LNCAP (cell line): Measurements from ENCODE around the gene TXLNG.

Experiments used
- CTCF ChIP-seq: fragments of 450-650 bp; IDR thresholded peaks from 2 replicates; pipeline ENCODE4 v1.5.1; 2017; ENCODE audit warnings: mild to moderate bottlenecking

TXLNG gene

DNA sequence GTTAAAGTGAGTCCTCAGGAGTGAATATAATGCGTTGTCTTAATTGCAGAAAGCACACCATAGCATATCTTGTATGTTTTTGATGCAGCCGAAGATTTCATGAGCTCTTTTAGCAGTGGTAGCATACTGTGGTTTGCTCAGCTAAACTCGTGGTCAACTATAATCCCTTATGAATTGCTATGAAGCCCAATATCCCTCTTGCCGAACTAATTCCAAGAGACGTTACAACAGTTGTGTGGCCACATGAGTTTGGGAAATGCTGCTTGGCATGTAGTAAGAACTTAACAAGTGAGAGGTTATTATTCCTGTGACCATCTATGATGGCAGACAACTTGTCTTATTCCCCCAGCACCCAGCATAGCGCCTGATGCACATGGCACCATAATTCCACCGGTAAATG, 36.1 kb upstream of the TXLNG start:
- TF ChIP-seq CTCF, result no peak

- no peak for TF ChIP-seq CTCF
Observed at GRCh38 chrX:16754019-16754418, 32.2 kb upstream of the TXLNG start.

DNA sequence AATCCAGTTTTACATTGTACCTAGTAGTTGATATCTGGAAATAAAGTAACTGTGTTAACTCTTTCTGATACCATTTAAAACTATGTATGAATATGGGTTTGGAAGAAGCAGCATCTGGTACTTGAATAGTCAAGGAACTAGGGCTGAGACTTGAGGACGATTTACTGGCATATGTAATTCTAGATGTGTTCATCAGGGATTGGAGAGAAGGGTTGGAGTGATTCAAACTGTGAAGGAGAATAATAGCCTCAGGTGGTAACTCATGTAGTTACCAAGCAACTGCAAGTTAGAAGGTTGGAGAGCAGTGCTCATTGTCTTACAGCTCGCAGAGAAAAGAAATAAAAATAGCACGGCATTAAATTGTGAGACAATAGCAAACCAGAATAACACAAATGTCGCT, 29.5 kb upstream of the TXLNG start:
- no peak for TF ChIP-seq CTCF

DNA sequence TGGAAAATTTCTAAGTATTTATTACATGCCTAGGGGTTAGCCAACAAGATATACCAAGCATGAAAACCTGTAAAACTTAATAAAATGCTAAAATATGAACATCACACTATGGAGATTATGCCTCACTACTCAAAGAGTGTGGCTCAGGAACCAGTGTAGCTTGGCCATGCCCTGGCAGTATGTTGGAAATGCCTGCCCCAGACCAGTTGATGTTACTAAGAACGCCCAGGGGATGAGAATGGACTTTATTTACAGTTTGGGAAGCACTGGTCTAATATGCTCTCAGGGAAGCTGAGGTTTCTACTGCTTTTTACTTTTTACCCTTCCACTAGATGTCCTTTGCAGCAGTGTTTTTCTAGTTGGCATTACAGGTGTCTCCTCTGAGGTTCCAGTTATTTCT, 23.7 kb upstream of the TXLNG start:
- no peak for TF ChIP-seq CTCF

DNA sequence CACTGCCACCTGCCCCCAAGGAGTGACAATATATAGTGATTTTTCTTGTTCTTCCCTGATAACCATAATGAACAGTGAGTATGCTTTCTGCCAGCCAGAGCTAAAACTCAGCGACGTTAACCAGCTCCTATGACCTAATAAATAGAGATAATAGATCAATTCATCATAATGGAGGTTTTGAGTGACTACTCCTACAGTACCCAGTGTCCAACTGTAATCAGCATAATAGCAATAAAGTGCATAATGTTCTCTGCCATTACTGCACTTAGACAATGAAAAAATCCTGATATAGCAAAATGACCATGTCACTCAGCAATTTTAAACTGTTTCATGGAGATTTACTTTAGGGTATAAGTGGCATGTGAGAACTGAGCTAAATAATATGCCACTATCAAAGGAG, 20.7 kb upstream of the TXLNG start:
- TF ChIP-seq CTCF, result no peak

DNA sequence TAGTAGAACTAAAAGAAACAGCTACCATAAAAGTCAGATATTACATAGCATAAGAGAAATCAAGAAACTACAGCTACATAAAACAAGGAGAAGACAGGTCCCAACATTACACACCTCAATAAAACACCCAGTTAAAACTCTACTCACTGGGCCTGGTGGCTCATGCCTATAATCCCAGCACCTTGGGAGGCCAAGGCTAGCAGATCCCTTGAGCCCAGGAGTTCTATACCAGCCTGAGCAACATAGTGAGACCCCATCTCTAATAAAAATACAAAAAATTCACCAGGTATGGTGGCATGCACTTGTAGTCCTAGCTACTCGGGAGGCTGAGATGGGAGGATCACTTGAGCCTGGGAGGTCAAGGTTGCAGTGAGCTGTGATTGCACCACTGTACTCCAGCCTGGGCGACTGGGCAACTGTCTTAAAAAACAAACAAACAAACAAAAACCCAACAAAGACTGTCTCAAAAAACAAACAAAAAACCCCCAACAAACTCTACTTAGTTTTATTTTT, 15.2 kb upstream of the TXLNG start:
- no peak for TF ChIP-seq CTCF

DNA sequence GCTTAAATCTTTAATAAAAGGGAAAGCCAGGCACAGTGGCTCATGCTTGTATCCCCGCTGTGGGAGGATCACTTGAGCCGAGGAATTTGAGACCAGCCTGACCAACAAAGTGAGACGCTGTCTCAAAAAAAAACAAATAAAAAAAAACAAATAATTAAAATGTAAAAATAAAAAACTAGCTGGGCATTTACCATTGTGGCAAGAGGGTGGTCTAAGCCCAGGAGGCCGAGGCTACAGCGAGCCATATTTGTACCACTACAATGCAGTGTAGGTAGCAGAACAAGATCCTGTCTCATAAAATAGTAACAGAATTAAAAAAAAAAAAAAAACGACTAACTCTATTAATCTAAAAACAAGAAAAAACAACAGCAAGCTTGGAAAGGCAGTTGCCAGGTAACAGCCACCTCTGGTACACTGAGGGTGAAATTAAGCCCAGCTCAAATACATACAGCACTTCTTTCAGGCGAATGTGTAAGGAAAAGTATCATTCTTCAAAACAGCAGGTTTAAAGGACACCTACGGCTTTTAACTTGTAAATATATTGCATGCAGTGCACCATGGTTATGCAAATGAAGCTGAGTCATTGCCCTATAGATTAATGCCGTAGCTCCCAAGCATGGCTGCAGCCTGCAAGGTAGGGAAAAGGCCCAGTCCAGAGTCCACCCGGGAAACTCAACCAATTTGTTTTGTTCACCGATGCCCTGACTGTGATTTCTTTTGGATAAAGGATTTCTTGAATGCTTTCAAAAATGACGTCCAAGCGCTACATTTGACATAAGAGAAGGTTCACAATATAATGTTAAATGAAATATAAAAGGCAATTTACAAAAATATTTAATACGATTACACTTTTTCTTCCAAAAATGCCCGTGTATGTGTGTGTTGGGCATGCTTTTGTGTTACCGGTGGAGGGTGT, 14.5 kb upstream of the TXLNG start:
- TF ChIP-seq CTCF, result no peak
